Activated CD8-positive, alpha-beta memory T cell treated with anti-CD3 and anti-CD28 coated beads for 48 hours (primary cell): Measurements from ENCODE around the gene C10orf71.

ENCODE experiments used
- DNase-seq, 3 experiments: peaks; one replicate each; pipeline ENCODE4 v3.0.0-alpha.2; 2020; ENCODE audit warnings: low read depth in 2 of 3, low spot score in 2 of 3

The C10orf71 gene

DNA sequence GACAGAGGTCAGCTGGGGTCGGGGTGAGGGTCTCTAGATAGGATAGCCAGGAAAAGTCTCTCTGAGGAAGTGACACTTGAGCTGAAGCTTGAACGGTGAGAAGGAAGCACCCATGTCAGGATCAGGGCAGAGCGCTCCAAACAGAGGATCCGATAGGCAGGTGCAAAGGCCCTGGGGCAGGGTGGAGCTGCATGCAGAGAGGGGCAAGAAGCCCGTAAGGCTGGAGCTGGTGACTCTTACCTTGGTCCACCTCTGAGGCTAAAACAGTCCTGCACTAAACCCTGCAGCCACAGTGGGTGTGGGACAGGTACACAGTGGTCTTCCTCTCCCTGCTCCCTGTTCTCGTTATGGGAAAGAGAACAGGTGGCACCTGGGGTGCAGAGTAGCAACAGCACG is 5.8 kb upstream of the C10orf71 start:
- no peak for DNase-seq

- no peak for DNase-seq
These were observed 4.2 kb upstream of the C10orf71 start for GRCh38 chr10:49294731-49295130.

DNA sequence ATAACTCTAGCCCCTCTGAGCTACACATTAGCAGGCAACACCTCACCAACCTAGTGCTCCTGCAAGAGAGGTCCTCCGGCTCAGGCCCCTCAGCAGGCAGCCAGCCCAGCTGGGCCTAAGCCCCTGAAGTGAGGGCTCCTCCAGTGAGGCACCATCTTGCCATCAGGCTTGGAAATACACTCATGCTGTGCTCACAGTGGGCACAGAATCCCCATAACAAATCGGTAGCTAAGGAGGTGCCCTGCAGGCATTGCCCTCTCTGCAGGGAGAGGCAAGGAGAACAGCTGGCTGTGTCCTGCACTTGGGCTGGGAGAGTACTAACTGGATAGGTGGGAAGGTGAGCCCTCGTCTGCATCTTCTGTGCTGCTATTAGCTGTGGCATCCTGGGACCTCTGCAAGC is 3.7 kb upstream of the C10orf71 start:
- DNase-seq: no peak

DNA sequence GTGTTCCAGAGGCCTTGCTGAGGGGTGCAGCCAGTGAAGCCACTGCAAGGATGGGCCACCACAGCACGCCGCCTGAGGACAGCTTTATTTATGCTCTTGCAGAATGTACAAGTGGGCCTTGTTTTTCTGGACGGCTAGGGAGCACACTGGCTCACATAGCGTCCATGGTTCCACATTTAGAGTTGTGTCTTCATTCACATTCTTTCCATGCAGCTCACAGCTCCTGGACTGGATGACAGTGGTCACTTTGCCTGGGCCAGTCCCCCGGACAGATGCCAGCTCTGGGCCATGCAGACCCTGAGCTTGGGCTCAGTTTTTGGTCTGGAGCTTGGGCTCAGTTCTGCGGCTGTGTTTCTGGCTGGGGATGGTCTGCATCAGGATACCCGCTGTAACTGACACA is 2.6 kb upstream of the C10orf71 start:
- DNase-seq: no peak

DNA sequence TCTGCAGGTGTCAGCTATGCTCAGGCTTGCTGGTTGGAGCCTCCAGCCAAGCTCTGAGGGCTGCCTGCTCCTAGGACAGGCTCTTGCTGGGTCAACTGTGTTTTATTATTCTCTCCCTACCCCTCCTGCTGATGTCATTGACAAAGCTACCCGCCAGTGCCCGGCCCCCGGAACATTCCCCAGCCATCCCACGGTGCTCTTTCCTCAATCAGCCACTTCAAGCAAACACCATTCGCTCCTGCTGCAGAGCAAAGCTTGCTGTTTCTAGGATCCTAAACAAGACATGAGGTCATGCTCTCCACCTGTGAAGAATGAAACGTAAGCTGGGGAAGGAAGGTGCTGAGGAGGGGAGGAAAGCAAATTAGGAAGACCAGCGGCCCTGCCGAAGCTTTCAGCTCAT is 2.1 kb upstream of the C10orf71 start:
- DNase-seq: no peak

GRCh38 chr10:49297818-49298670 is 926 bp upstream of the C10orf71 start:
- DNase-seq: no peak

DNA sequence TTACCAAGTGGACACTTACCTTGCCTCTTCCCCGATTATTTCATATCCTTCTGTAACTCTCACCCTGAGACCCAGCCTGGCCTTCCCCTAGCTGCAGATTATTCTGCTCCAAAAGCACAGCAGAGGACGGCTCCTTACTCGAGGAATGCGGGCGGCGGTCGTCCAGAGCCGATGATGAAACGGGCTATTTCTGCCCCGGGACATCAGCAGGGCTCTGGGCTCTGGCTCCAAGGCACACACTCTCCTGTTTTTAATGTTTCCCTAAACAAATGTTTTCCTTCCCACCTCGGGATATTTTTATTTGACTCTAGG is 343 bp upstream of the C10orf71 start:
- no peak for DNase-seq

GRCh38 chr10:49299816-49300139 is 808 bp downstream of the C10orf71 start:
- no peak for DNase-seq

DNA sequence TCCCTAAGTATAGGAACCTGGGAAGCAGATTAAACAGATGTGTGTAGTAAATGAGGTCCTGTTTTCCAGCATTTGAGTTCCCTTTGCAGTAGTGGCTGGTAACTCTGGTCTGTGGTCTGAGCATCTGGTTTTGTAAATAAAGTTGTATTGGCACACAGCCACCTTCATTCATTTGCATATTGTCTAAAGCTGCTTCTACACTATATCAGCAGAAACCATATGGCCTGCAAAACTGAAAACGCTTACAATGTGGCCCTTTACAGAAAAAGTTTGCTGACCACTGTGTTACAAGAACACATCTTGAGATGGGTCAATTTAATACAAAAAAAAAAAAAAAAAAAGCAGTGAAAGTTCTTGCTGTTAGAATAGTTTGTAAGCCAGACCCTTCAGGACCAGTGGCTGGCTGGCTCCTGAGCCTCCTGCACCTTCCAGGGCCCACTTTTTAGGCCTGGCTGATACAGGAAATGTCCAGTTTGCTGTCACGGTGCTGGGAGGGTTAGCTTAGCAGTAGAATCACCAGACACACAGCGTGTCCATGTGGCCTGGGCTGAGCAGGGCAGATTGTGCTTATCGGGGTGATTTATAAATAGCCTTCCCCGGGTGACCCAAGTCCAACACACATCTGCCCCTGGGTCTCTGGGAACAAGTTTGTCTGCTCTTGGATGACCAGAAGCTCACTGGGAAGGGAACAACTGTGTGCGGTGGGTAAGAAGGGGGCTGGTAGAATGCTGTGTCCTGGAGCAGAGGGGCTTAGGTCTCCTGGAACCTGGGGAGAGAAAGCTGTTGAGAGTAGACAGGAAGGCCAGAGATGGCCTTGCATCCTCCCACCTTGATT is 1.4 kb downstream of the C10orf71 start:
- no peak for DNase-seq

DNA sequence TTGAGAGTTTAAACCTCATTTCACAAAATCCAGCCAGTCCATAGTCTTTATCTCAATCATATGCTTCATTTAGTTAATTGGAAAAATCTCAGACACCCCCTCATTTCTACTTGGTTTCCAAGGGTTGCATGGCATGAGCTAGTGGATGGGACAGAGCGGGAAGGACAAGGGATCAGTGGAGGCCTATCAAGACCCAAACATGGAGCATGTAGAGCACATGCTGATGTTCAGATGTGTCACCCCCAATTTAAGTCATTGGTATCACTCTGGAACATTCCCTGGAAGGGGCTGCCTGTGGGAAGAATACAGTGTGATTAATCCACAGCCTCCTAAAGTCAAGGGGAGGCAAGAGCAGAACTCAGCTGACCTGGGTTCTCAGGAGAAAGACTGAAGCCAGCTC is 2.3 kb downstream of the C10orf71 start:
- no peak for DNase-seq

- DNase-seq: no peak
These were observed 3.1 kb downstream of the C10orf71 start for GRCh38 chr10:49302088-49302487.

DNA sequence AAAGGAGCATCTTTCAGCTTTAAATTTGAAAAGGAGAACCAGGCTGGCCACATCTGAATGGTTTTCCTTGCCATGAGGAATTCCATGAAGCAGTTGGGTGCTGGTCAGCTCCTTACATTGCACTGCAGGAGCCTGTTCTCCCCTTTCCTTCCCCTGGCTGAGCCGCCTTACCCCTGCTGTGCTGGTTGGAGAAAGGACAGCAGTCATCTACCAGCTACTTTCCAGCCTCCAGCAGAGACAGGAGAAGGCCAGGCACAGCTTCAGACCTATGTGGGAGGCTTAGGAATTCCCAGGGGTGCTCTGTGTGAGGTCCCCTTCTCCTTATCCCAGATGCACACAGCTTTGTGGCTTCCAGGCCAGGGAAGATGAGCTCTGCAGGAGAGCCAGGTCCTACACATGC is 4.7 kb downstream of the C10orf71 start:
- DNase-seq: no peak

DNA sequence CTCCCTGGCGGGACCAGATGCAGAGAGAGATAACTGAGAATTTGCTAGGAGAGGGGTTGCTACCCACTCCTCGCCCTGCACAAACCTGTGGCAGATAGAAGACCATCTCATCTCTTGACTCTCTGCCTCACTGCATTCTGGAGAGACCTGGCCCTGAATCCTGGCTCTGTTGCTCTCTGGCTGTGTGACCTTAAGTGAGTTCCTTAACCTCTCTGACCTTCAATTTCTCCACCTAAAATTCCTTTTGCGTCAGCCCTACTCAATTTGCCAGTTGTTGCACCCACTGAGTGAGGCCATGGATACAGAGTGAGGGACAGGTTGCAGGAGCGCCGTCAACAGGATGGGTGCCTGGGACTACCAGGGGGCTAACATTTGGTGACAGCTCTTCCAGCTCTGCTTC is 5.2 kb downstream of the C10orf71 start:
- no peak for DNase-seq

- DNase-seq: no peak
These were observed 9.0 kb downstream of the C10orf71 start for GRCh38 chr10:49307921-49308320.

- DNase-seq: no peak
These were observed 9.9 kb downstream of the C10orf71 start for GRCh38 chr10:49308881-49309280.

DNA sequence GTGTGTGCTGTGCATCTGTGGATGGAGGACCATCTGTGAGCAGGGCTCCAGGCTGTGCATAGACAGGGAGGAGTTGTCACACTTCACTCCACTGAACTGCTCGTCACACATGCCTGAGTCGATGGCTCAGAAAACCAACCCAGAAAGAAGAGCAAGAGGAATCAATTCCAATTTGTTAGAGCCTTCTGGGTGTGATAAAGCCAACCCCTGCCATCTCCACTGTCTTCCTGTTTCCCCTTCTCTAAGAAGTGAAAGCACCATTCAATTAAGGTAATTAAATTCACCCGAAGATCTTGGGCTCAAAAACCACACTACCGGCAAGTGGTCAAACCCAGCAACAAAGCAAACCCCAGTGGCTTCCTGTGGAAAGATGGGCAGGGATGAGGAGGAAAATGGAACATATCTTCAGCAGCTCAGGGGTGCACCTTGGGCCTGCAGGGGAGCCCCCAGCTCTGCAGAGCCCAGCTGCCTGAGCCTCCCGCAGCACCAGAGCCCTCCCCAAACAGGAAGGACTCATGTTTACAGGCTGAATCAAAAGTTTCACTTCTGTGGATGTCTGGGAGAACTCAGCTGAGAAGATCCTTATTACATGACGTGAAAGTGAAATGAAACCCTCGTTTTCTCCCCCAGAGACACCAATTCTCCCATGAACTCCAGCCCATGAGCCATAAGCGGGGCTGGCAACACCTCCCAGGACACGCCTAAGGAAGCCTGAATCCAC is 10.9 kb downstream of the C10orf71 start:
- peak in 1 of 3 experiments; percentile 23 for DNase-seq

- DNase-seq: peak in 1 of 3 experiments; percentile 10
These were observed 11.5 kb downstream of the C10orf71 start for GRCh38 chr10:49310460-49310859.

DNA sequence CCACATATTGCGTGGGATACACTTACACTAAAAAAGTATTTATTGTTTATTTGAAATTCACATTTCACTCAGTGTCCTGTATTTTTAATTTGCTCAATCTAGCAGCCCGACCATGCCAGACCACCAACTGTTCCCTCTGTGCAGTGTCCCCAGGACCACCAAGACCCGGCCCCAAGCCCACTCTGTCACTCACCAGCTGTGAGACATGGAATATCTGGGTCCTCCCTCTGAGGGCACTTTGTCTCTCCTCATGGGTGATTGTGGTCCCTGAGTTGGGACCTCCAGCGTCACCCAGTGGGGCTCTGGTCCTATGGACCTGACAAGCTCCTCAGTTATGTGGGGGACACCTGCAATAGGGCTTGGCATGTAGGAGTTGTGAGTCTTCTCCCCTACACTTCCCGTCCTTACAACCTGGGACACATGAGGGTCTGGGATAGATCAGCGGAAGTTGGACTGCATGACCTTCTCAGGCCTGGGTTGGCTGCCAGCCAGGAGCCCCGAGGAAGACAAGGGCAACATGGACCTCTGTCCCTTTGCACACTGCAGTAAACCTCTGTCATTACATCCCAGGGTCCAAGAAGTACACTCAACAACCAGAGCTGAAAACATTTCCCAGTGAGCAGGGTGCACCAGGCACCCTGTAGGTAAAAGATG is 12.1 kb downstream of the C10orf71 start:
- DNase-seq: no peak

- DNase-seq: no peak
These were observed 12.7 kb downstream of the C10orf71 start for GRCh38 chr10:49311555-49312236.

- no peak for DNase-seq
These were observed 13.4 kb downstream of the C10orf71 start for GRCh38 chr10:49312246-49312869.
